Measurements from ENCODE around the gene KCTD10.

Gene KCTD10, protein sequence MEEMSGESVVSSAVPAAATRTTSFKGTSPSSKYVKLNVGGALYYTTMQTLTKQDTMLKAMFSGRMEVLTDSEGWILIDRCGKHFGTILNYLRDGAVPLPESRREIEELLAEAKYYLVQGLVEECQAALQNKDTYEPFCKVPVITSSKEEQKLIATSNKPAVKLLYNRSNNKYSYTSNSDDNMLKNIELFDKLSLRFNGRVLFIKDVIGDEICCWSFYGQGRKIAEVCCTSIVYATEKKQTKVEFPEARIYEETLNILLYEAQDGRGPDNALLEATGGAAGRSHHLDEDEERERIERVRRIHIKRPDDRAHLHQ

DNA sequence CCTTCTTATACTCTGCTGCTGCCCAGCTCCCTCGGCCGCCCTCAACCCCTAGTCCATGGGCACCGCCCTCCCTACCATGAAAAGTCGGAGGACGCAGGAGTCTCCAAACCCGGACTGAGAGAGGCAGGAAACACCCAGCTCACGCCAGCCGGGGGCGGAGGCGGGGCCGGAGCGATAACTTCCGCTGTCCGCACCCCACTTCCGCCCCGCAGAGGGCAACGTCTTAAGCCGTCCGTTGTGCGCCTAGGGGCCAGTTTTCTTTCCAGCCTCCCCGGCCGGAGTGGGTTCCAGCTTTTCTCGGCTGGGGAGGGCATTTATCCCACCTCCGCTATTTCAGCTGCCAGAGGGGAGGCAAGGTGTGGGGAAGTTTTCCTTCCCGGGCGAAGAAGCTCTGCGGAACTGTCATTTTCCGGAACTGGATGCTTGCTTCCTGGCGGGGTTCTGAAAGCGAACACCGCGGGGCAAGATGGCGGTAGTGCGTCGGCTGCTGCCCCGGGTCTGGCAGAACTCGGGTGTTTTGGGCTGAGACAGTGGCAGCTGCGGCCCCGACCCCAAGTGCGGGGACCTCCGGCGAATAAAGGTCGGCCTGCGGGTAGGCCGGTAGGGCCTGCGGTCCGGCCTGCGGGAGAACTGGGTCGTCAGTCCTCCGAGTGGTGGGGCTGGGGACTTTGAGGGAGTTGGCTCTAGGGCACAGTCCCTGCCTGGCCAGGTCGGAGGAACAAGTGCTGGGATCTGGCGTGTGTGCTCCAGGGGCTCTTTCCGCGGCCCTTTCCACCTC, at the start of gene KCTD10, which contains the start of gene UBE3B:
Gene KCTD10 (minus strand): TSS at position 116 of the 778 bp plus-strand sequence. CDS start 38 bp downstream, at position 78.
Gene UBE3B (plus strand): TSS at position 450 of the 778 bp plus-strand sequence. CDS start 5,918 bp downstream, outside the sequence.
- DNase-seq = peak; percentile 91

DNA sequence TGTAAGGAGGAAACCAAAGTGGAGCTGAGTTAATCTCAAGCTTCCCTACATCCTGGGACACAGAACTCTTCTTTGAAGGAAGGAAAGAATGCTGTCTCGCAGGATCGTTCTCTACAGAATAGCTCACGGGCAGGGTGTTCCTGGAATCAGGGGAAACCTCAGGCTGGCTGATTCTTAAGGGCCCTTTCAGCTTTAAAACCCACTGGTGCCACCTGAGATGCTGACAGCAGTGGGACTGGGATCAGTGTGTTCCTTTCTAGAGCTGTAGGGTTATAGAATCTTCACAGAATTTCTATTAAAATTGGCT, 48.1 kb upstream of the KCTD10 start:
- no peak for DNase-seq

DNA sequence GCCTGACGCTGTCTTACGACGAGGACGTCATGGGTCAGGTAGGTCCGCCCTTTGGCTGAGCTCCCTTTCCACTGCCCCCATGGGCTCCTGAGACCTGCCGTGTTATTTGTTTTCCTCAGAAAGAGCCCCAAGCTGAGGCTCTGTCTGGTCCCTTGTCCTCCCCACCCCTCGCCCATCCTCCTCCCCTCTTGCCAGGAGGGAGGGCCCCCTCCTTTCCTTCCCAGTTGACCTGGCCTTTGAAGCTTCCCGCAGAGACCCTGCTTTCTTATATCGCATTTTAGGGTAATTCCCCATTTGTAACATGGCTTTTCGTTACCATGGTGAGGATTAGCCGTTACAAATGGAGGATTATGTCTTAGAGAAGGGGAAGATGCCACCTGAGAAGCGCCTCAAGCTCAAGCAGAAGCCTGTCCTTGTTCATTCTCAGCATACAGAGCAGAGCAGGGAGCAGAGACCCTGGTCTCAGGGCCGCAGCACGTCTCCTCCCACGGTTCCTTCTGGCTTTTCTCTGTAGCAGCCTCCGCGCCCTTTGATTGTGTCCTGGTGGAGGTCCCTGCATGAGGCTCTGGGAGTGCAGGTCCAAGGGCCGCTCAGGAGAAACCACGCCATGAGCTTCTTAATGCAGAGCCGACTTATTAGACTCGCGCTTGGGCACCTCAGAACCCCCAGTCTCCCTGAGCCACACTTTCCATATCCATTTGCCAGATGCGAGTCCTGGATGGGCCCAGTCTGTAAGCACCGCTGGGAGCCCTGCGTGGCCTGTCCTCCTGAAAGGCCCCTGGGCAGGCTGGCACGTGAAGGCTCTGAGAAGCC, 47.6 kb upstream of the KCTD10 start:
- DNase-seq = no peak

DNA sequence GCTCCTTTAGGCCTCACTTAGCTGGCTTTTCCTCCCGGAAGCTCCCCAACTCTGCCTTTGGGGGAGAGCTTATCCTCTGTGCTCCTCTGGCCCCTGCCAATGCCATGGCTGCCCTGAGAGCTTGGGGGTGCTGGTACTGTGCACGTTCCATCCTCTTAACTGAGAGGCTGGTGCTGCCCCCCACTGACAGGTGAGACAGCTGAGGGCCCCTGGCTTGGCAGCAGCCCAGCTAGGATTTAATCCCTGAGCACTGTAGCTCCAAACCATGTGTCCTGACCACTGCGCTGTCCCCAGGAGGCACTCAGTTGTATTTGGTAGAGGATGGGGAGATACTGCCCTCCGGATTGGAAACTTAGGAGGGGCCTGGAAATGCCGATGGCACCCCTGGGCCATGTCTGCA, 46.4 kb upstream of the KCTD10 start:
- DNase-seq = no peak

DNA sequence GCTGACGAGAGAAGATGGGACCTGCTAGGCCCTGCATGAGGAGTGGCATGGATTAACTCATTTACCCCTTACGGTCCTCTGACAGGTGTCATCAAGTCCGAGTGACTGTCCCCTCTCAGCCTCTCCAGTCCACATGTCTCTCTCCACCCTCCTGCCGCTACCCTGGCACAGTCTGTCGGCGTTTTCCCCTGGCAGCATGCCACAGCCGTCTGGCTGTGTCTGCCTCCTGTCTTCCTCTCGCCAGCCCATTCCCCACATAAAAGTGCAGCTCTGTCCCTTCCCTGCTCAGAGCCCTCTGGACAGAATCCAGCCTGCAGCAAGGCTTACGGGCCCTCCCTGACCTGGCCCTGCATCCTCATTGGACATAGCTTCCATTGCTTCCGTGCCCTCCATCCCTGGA, 46.0 kb upstream of the KCTD10 start:
- no peak for DNase-seq

DNA sequence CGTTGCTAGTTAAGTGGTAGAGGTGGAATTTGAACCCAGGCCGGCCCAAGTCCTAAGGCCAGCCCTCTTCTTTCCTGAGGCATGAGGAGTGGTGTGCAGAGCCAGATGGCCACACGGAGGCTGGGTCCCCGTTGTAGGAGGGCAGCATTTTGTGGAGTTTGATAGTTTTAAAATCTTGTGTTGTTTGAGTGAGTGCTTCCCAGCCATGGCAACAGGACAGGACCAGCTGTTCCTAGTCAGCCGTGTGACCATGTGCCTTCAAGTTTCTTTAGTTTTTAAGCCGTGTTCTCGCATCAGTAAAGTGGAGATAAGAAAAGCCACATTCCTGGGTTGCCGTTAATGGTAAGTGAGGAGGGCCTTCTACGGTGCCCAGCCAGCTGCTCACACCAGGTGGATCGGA, 44.7 kb upstream of the KCTD10 start:
- no peak for DNase-seq

DNA sequence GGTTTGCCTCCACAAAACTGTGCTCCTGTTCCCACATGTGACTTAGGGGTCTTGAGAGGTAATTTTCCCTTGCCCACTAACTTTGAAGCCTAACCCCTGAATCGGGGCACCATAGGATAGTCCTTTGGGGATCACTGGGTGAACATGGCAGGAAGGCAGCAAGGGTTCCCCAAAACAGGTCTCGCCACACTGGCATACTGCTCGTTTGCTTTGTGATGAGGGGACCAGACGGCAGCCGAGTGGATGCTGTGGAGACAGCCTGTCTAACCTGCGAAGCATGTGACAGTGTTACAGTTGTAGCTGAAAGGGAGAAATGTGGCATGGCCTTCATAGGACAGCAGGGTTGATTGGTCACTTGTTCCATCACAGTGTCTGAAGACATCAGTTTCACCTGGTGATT, 42.7 kb upstream of the KCTD10 start:
- DNase-seq = no peak

DNA sequence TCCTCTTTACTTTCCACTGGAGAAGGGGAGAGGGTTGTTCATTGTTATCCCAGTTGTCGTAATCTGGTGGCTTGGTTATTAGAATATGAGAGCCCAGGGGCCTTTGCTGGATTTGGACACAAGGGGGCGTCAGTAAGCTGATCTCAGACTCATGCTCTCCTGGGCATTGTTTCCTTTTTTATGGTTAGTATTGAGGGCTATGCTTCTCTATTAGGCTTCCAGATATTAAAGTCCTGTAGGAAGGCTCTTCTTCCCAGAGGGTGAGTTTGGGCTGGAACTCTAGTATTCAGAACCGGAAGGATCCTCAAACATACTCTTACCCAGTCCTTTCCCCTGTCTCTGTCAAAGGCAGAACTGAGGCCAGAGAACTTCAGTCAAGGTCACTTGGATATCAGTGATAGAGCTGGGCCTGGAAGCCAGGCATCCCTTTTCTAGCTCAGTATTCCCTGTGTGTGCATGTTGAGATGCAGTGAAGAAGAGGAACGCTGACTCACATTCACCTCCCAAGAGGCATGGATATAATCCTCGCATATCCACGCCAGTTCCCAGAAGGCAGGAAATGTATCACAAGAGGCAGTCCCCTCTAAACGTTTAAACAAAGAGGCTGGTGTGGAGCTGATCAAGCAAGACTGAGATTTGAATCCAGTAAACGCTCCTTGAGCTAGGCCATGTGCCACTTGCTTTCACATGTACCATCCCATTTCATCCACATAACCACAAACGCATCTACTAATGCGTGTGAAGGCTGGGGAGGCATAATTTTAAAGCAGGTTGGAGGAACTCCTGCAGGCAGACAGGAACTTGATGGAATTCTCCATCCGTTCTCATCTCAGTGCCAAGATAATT, 41.9 kb upstream of the KCTD10 start:
- DNase-seq = peak; percentile 77

DNA sequence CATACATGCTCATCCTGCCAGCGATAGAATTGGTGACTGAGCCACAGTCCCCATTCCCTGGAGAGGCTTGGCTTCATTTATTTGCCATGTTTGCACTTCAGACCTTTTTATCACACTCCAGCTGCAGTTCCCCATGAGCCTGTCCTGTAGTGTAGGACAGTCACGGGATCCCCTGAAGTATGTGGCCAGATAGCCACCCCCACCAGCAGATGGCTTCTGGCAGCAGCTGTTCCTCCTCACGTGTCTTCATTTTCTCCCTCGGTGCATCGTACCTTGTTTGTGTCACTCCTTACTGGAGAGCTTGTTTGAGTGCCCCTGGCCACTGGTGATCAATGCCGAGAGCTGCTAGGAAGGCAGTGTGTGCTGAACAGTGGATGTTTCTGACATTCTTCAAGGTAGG, 40.5 kb upstream of the KCTD10 start:
- DNase-seq = no peak

DNA sequence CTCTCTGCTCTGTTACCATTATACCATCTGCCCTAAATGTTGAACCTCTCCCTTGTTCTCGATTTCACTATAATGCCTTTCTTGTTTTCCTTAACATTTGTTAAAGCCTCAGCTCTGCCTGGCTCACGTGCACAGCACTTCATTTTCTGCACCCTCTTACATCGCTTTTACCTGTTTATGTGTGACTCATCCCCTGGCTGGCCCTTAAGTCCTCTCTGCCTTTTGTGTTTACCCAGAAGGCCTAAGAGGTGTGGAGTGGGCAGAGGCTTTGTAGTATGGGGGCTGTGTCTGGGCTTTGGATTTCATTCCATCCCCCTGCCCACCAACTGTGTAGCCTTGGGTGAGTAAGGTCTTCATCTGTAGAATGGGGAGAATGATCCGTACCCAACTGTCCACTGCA, 36.9 kb upstream of the KCTD10 start:
- DNase-seq = no peak

DNA sequence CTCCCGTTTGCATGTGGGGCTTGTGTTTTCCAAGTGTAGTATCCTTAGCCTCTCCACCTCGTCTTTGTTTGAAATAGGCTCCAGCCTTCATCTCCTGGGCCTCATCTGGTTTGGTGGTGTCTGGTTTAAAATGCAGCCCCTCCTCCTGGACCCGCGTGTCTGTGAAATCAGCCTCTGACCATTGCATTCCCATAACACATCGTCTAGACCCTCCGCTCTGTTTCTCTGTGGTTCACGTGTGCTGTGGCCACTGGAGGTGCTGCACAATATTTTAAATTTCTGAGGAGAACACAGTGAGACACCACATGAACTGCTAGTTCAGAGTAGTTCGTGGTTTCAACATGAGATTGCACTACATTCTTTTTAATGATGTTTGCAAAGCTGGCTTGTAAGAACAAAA, 36.0 kb upstream of the KCTD10 start:
- DNase-seq = no peak

DNA sequence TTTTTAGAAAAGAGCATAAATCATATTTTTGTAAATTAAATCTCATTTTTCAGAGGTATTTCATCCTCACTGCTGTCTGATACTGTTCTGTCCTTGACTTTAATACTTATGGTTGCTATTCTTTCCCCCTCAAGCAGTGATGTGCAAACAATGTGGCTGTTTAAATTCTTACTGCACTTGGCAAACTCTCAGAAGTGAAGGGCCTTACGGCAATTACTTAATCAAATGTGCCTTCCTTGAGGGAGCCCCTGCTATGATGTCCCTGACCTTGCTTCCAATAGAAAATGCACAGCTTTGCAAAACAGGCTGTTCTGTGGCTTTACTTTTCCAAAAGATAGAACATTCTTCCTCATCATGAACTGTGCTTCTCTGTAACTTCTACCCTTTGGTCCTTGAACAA, 35.5 kb upstream of the KCTD10 start:
- DNase-seq = no peak

DNA sequence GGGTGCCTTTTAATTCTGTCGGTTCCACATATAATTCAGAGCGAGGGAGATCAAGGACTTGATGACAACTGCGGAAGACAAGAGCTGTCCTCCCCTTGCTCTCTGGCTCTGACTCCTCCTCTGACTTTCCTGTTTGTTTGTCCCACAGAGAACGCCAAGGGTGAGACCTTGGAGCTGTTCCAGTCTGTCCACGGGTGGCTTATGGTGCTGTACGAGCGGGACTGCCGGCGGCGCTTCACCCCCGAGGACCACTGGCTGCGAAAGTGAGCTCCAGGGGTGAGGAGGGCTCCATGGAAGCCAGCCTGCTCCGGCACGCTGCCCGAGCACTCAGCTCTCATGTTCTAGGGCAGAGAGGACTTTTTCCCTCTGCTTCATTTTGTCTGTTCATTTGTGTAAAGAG, 33.1 kb upstream of the KCTD10 start:
- no peak for DNase-seq

DNA sequence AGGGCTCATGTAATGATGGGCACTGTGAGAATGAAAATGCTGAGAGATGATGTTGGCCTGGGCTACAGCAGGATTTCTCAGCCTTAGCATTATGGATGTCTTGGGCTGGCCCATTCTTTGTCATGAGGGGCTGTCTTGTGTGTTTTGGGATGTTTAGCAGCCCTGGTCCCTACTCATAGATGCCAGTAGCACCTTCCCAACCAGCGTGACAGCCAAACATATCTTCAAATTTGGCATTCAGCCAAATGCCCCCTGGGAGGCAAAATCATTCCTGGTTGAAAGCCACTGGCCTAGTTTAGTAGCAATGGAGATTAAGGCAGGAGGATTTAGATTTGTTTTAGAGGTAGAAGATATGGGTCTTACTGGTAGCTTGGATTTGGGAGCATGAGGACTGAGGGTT, 27.0 kb upstream of the KCTD10 start:
- DNase-seq = no peak

DNA sequence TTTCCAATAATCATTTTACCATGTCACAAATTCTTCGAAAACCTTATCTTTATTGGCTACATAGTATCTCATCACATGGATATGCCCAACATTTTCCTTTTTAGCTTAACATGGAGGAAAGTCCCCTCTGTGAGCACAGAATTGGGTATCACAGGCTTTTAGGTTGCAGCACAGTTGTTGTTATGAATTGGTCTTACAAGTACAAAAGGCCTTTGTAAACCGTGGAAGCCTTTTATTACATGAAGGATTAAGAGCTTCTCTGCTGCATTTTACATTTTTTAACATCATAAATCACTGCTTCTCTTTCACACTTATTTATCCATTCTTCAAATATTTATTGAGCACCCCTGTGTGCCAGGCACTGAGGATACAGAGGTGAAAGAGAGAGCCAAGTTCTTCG, 26.5 kb upstream of the KCTD10 start:
- DNase-seq = no peak

DNA sequence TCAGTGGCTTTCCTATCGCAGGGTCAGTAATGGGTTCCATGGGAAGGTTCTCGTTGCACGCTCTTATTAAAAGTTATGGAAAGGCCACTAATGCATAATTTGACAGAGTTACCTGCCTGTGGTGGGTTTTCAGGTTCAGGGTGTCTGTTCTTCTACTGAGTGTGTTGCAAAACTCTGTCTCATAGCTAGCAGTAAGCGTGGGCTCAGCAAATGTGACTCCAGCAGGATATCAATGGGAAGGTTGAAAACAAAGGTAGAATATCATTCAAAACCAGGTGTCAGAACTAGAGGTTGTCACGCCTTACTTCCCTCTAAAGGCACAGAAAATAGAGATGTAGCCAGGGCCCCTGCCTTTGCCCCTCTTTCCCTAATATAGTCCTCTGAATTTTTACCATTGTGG, 25.2 kb upstream of the KCTD10 start:
- DNase-seq = no peak

DNA sequence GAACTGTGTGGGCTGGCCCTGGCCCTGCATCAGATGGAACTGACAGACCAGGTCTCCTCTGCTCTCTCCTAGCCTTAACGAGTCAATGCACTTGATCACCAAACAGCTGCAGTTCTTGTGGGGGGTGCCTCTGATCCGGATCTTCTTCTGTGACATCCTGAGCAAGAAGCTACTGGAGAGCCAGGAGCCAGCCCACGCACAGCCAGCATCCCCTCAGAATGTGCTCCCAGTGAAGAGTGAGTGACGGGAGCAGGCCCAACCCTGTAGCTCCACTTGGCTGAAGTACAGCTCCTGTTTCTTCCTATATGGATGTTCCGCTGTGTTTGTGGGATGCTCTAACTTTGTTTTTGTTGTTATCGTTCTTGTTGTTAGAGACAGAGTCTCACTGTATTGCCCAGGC, 24.2 kb upstream of the KCTD10 start:
- no peak for DNase-seq

DNA sequence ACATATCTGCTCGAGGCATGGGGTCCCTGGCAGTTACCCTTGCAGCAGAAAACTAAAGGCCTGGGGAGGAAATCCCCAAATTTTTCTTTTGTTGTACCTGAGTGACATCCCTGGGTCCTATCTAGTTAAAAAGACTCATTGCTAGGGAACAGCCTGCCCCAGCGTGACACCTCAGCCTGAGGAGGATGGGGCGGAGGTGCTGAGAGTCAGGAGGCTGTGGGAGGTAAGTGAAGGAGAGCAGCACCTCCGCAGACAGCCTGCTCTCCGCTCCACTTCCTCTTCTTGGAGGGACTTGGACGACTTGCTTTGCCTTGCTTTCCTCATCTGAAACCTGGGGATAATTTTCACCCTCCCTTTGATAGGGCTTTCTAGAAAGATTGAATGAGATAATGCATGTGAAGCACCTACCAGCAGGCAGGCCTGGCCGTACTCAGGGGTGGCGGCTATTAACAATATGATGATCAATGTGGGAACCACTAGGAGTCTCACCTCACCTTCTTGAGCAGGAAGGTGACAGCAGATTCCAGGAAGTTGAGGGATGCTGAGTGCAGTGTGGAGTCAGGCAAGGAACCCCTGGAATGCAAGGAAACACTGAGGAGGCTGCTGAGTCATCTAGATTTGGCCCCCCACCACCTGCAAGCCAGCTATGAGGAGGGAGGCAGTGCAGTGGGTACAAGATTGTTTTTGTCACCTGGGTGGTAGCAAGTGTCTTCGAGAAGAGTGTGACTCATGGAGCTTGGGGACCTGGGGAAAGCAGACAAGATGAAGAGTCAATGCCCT, 23.5 kb upstream of the KCTD10 start:
- no peak for DNase-seq

DNA sequence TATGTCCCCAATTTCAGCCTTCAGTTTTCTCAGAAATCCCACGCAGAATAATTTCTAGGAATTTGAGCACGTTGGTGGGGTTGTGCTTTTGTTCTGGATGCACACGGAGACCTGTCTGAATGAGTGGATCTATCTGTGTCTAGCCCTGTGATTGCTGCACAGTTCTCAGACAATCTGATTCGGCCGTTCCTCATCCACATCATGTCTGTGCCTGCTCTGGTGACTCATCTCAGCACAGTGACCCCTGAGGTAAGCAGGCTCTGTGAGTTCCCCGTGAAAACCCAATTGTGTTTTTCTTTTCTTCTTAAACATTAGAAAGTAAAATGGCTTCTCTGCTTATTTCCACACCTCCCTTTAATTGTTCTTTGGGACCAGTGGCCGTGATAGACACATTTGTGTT, 20.6 kb upstream of the KCTD10 start:
- peak; percentile 30 for DNase-seq

DNA sequence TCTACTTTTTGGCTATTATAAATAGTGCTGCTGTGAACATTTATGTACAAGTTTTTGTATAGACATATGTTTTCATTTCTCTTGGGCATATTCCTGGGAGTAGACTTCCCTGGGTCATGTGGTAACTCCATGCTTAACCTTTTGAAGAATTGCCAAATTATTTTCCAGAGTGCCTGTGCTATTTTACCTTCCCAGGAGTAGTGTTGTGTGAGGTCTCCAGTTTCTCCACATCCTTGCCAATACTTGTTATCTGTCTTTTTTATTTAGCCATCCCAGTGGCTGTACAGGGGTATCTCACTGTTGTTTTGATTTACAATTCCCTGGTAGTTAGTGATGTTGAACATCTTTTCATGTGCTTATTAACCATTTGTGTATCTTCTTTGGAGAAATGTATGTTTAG, 19.2 kb upstream of the KCTD10 start:
- DNase-seq = no peak

DNA sequence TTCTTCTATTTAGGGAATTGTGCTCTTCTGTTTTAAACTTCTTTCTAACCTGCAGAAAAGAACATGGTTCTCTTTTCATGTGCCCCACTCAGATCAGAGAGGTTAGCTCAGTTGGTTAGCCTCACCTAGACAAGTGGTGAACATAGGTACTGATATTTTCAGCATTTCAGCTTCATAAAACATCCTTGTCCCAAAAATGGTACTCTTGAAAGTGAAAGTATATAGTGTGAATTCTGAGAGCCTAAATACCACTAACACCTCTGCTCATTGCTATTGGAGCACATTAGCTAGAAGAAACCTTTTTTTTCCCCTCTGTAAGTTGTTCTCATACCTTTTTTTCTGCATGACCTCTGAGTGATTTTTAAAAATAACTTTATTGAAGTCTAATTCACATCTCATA, 17.9 kb upstream of the KCTD10 start:
- DNase-seq = no peak

DNA sequence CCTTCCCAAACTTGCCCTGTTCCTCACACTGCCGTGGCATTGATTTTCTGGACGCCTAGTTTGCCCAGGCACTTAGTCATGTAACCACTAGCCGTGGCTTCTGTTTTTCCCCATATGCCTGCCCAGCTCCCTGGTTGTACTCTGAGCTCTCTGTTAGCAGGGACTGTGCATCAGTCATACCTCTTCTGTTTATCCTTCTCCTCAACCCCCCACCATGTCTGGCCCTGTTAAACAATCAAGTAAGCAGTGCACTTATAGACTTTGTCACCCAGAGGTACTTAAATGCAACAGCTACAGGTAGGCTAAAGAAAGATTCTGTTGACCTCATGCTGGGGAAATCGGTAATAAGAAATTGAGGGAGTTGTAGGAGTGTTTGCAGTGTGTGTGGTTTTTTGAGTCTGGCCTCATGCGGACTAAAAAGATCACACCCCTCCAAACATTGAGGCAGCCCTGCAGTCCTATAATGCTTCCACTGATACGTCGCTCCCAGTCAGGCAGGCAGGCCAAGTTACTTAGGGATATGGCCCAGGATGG, 17.3 kb upstream of the KCTD10 start:
- DNase-seq = no peak
